ENCODE data around the gene MAD1L1. TPM values are rescaled to one million over a fixed set of nuclear protein-coding genes. Genes with fewer than 3 reads are reported as not detected.

Gene MAD1L1
- total RNA-seq, 1 experiment from 2014 or later: 38.5 TPM

DNA sequence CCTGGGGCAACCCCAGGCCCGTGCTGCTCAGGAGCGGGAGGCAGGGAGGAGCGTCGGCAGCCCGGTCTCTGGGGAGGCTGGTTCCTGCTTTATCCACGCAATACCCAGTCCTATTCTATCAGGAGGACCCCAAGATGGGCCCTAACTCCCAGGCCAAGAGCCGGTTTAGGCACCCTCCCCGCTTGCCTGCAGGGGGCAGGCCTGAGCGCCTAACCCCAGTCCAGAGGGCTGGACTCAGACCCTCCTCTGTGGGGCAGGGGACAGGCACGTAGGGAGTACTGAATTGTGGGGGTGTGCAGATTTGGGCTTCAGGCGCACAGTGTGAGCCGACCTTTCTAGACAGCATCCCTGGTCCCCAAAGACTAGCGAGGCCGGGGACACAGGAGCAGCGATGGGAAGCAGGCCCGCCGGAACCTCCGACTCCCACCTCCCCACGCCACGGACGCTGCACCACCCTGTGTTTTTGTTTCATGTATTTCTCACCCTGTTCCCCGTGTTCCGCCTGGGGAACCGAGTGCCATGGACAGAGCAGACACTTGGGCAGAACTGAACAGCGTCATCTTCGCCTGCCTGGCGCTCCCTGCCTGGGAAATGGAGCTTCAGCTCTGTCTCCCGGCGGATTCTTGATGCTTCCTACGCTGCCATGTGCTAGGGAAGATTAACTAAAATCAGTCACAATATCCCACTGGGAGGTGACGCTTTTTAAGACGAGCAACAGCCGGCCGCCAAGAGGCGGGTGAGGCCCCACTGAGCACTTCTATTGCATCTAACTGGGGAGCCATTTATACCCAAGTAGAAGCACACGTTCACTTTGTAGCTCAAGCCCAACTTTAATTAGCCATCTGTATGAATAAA is 14.6 kb upstream of the MAD1L1 start:
- Histone ChIP-seq H3K27me3 (ENCODE audit: insufficient read depth, low read length) (no peaks in the 10 kb centered on the region), H3K9me3 (ENCODE audit: control insufficient read depth in 1 of 2, insufficient read depth in 1 of 2, low read depth in 1 of 2, low read length in 2 of 2) (no peaks in the 10 kb centered on the region), H3K9me2 (ENCODE audit: insufficient read depth) (no peaks in the 10 kb centered on the region), H3K4me3 (replicated peaks in 1 of 2; ENCODE audit: low read depth in 1 of 2, low read length in 2 of 2) (no peak overlapping the region), H4K20me1 (ENCODE audit: insufficient read depth) (no peaks in the 10 kb centered on the region), H3K27ac (ENCODE audit: low read depth, low read length) (no peak overlapping the region), H3K79me2 (ENCODE audit: insufficient read depth, low read length) (peaks cover 18% of the 10 kb centered on the region; the same call in 1 of the 2 replicates), H3K9ac (ENCODE audit: low read length) (no peak overlapping the region), H3K4me1 (ENCODE audit: control insufficient read depth in 1 of 2, insufficient read depth in 2 of 2, low read length in 2 of 2) (peaks cover 9 to 20% of the 10 kb centered on the region in 2 experiments), H2AFZ (ENCODE audit: low read depth, low read length, poor library complexity, severe bottlenecking) (no peak overlapping the region), H3K36me3 (ENCODE audit: control insufficient read depth in 1 of 2, insufficient read depth in 2 of 2, low read length in 2 of 2) (no peaks in the 10 kb centered on the region; a peak in 1 of 4 replicates), H3K4me2 (ENCODE audit: low read length) (no peak overlapping the region)
- POLR2A ChIA-PET: no interaction called here
- RAD21 ChIA-PET (ENCODE audit: low non-redundant PET in 1 of 2, low total read pairs in 2 of 2, uncharacterized antibody in 2 of 2, unreplicated experiment in 2 of 2): no interaction called here
- no peak for DNase-seq (ENCODE audit: low read depth, low spot score)
- TF ChIP-seq, protein P1, sequence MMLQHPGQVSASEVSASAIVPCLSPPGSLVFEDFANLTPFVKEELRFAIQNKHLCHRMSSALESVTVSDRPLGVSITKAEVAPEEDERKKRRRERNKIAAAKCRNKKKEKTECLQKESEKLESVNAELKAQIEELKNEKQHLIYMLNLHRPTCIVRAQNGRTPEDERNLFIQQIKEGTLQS (IDR thresholded peaks at IDR 0.05): no peak
- TF ChIP-seq, protein P2, sequence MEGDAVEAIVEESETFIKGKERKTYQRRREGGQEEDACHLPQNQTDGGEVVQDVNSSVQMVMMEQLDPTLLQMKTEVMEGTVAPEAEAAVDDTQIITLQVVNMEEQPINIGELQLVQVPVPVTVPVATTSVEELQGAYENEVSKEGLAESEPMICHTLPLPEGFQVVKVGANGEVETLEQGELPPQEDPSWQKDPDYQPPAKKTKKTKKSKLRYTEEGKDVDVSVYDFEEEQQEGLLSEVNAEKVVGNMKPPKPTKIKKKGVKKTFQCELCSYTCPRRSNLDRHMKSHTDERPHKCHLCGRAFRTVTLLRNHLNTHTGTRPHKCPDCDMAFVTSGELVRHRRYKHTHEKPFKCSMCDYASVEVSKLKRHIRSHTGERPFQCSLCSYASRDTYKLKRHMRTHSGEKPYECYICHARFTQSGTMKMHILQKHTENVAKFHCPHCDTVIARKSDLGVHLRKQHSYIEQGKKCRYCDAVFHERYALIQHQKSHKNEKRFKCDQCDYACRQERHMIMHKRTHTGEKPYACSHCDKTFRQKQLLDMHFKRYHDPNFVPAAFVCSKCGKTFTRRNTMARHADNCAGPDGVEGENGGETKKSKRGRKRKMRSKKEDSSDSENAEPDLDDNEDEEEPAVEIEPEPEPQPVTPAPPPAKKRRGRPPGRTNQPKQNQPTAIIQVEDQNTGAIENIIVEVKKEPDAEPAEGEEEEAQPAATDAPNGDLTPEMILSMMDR (IDR thresholded peaks at IDR 0.05 in 2 of 3, conservative IDR thresholded peaks at IDR 0.05 in 1 of 3; ENCODE audit: borderline replicate concordance in 1 of 3, insufficient read depth in 1 of 3, low read depth in 2 of 3, low read length in 2 of 3): peak in 2 of 3 experiments; percentile 86 to 87; a peak in 5 of 6 replicates
- no peak for TF ChIP-seq SRF (IDR thresholded peaks at IDR 0.05; ENCODE audit: low read depth)
- no peak for TF ChIP-seq ELF1 (IDR thresholded peaks at IDR 0.05; ENCODE audit: borderline replicate concordance, low read depth)
- TF ChIP-seq RAD21 (IDR thresholded peaks at IDR 0.05; ENCODE audit: low read depth): peak; percentile 52
- no peak for TF ChIP-seq FOSL1 (IDR thresholded peaks at IDR 0.05; ENCODE audit: low read depth)
- TF ChIP-seq SP1 (IDR thresholded peaks at IDR 0.05; ENCODE audit: low read depth): no peak
- no peak for TF ChIP-seq POLR2A (IDR thresholded peaks at IDR 0.05; ENCODE audit: borderline replicate concordance, extremely low read depth, insufficient read depth, insufficient read length)
- TF ChIP-seq EZH2phosphoT487 (IDR thresholded peaks at IDR 0.05; ENCODE audit: borderline replicate concordance): no peak
- TF ChIP-seq EZH2 (IDR thresholded peaks at IDR 0.05): no peak
- TF ChIP-seq YY1 (IDR thresholded peaks at IDR 0.05; ENCODE audit: extremely low read depth, insufficient replicate concordance, low read depth, low read length): no peak
- no peak for TF ChIP-seq TCF7L2 (IDR thresholded peaks at IDR 0.05; ENCODE audit: borderline replicate concordance, extremely low read depth, insufficient read depth, insufficient read length)
- TF ChIP-seq, protein P3, sequence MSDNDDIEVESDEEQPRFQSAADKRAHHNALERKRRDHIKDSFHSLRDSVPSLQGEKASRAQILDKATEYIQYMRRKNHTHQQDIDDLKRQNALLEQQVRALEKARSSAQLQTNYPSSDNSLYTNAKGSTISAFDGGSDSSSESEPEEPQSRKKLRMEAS (IDR thresholded peaks at IDR 0.05): no peak
- no peak for TF ChIP-seq SIN3A (IDR thresholded peaks at IDR 0.05; ENCODE audit: low read depth)
- no peak for TF ChIP-seq ZFX (IDR thresholded peaks at IDR 0.05)
- TF ChIP-seq CEBPB (IDR thresholded peaks at IDR 0.05; ENCODE audit: low read depth): no peak
- intact Hi-C loops (cut with micrococcal nuclease): loop anchor here (2.0 kb wide), 1 partner anchor 101 kb away; no protein-coding TSS in a partner anchor
- ATAC-seq: peak; percentile 54
- BruUV-seq (replicated peaks): no TSS peak
- CTCF ChIA-PET: interaction anchor here (0.6 to 2.9 kb wide), 3 partner anchors 8 to 222 kb away, joined by 3 to 11 read pairs (median 6); no protein-coding TSS in a partner anchor
